ENCODE data around the gene ZSCAN31. TPM values are rescaled to one million over a fixed set of nuclear protein-coding genes. Genes with fewer than 3 reads are reported as not detected.
"Not testable (repeated sequence)": the region's sequence is repeated elsewhere in the genome, so short reads cannot be mapped to it uniquely, and the experiment has no call there.

The ZSCAN31 gene
- total and polyA plus RNA-seq, 7 donors: 3.6 to 41.7 (median 22.8) TPM

DNA sequence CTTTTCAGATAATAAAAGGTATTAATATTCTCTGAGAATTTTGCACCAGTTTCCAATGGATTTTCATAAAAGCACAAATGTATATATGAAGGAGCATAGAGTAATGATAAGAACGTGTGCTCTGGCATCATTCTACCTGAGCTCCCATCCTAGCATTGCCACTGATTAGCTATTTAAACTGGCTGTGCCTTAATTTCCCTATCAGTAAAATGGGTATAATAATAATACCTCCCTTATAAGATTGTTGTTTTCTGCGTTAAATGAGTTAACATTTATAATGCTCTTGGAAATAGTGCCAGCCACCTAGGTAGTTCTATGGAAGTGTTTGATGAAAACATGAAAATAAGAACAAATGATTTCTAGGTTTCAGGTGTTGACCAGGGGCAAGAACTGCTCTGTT lies 25.0 kb upstream of the ZSCAN31 start:
- no peak for DNase-seq
- H3K36me3 ChIP-seq: peaks cover 13 to 60% (median 36%) of the 10 kb centered on the region in 4 donors
- TF ChIP-seq POLR2A (IDR thresholded peaks at IDR 0.05) (no peak), EP300 (IDR thresholded peaks at IDR 0.05) (no peak), POLR2AphosphoS5 (IDR thresholded peaks at IDR 0.05) (no peak)
- TF ChIP-seq, protein P1, sequence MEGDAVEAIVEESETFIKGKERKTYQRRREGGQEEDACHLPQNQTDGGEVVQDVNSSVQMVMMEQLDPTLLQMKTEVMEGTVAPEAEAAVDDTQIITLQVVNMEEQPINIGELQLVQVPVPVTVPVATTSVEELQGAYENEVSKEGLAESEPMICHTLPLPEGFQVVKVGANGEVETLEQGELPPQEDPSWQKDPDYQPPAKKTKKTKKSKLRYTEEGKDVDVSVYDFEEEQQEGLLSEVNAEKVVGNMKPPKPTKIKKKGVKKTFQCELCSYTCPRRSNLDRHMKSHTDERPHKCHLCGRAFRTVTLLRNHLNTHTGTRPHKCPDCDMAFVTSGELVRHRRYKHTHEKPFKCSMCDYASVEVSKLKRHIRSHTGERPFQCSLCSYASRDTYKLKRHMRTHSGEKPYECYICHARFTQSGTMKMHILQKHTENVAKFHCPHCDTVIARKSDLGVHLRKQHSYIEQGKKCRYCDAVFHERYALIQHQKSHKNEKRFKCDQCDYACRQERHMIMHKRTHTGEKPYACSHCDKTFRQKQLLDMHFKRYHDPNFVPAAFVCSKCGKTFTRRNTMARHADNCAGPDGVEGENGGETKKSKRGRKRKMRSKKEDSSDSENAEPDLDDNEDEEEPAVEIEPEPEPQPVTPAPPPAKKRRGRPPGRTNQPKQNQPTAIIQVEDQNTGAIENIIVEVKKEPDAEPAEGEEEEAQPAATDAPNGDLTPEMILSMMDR (IDR thresholded peaks at IDR 0.05): no peak
- no peaks in the 10 kb centered on the region for H3K27me3 ChIP-seq
- no peak overlapping the region for H3K27ac ChIP-seq
- peaks cover 0 to 15% (median 11%) of the 10 kb centered on the region in 4 donors for H3K4me1 ChIP-seq
- H3K9me3 ChIP-seq: no peaks in the 10 kb centered on the region
- no peak overlapping the region for H3K4me3 ChIP-seq
- intact Hi-C loops (cut with DNase I): no loop called here
- 92 to 93% methylated on average over 2 of the region's 2 CpGs for WGBS, 2 donors

DNA sequence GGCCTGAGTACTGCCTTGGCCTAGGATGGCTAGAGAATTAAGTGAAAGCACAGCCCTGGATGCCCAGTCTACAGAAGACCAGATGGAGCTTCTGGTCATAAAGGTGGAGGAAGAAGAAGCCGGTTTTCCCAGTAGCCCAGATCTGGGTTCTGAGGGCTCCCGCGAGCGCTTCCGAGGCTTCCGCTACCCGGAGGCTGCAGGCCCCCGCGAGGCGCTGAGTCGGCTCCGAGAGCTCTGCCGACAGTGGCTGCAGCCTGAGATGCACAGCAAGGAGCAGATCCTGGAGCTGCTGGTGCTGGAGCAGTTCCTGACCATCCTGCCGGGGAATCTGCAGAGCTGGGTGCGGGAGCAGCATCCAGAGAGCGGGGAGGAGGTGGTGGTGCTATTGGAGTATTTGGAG lies 23.6 kb upstream of the ZSCAN31 start:
- H3K4me1 ChIP-seq: peaks cover 0 to 26% (median 21%) of the 10 kb centered on the region in 4 donors
- not testable (repeated sequence) for H3K27me3 ChIP-seq, H3K9me3 ChIP-seq, DNase-seq, H3K27ac ChIP-seq, H3K4me3 ChIP-seq
- H3K36me3 ChIP-seq: peaks cover 5 to 46% (median 24%) of the 10 kb centered on the region in 4 donors
- intact Hi-C loops (cut with DNase I): loop anchor here (5.0 to 10.0 kb wide), 7 partner anchors 77 to 1172 kb away; partner anchors contain the start of genes PGBD1, ZNF165, ZNF184 and ZSCAN9
- WGBS, 2 donors: 96 to 97% methylated on average over 14 of the region's 16 CpGs

DNA sequence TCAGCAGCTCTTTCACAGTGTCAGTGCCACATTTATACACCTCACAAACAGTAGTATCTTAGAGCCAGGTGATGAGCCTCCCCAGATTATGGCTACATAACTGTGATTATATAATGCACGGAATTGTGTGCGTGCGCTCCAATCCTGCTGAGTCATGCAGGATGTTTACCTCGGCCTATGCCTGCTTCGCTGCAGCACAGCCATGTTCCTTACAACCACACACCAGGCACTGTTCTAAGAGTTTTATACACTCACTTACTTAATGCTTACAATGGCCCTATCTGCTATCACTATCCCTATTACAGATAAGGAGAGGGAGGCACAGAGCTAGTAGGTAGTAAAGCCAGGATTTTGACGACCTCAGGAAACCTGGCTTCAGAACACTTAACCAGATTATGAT lies 21.1 kb upstream of the ZSCAN31 start:
- Histone ChIP-seq H3K27ac (peak overlapping the region; percentile 84 to 94 (median 85)), H3K36me3 (peaks cover 0 to 20% (median 8%) of the 10 kb centered on the region in 4 donors), H3K27me3 (no peaks in the 10 kb centered on the region), H3K9me3 (no peaks in the 10 kb centered on the region), H3K4me1 (peaks cover 0 to 37% (median 26%) of the 10 kb centered on the region in 4 donors), H3K4me3 (no peak overlapping the region)
- WGBS, 2 donors: 79 to 83% methylated on average over 6 of the region's 6 CpGs
- no peak for DNase-seq
- intact Hi-C loops (cut with DNase I): loop anchor here (2.0 to 10.0 kb wide), 8 partner anchors 75 to 1170 kb away; partner anchors contain the start of genes PGBD1, ZNF165, ZNF184 and ZSCAN9
- TF ChIP-seq, protein P1 (IDR thresholded peaks at IDR 0.05): no peak
- TF ChIP-seq POLR2AphosphoS5 (IDR thresholded peaks at IDR 0.05): no peak

DNA sequence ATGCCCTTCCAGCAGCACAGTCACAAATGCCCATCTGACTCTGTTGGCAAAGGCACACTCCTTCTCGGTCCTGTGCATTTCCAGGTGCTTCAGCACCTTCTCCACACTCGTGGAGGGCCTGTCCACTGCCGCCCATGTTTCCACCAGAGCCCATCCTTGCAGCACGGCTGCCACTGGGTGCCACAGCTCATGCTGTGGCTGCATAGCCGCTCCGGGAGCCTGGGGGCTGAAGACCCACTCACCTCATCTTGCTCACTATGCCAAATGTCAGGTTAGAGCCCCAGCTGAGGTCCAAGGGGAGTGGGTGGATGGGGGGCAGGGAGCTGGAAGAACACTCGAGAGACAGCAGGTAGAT lies 20.7 kb upstream of the ZSCAN31 start:
- H3K27me3 ChIP-seq: no peaks in the 10 kb centered on the region
- peak overlapping the region; percentile 84 to 94 (median 85) for H3K27ac ChIP-seq
- no peaks in the 10 kb centered on the region for H3K9me3 ChIP-seq
- H3K4me1 ChIP-seq: peaks cover 0 to 38% (median 27%) of the 10 kb centered on the region in 4 donors
- no peak for DNase-seq
- intact Hi-C loops (cut with DNase I): loop anchor here (1.0 to 10.0 kb wide), 9 partner anchors 74 to 1169 kb away; partner anchors contain the start of genes PGBD1, ZNF165, ZNF184 and ZSCAN9
- 74 to 80% methylated on average over 7 of the region's 7 CpGs for WGBS, 2 donors
- peak overlapping the region in 2 of 4 donors; percentile 62 to 66 for H3K4me3 ChIP-seq
- no peak for TF ChIP-seq POLR2A (IDR thresholded peaks at IDR 0.05)
- TF ChIP-seq, protein P1 (IDR thresholded peaks at IDR 0.05): no peak
- no peak for TF ChIP-seq POLR2AphosphoS5 (IDR thresholded peaks at IDR 0.05)
- TF ChIP-seq EP300 (IDR thresholded peaks at IDR 0.05): no peak
- H3K36me3 ChIP-seq: peaks cover 0 to 17% (median 8%) of the 10 kb centered on the region in 4 donors

DNA sequence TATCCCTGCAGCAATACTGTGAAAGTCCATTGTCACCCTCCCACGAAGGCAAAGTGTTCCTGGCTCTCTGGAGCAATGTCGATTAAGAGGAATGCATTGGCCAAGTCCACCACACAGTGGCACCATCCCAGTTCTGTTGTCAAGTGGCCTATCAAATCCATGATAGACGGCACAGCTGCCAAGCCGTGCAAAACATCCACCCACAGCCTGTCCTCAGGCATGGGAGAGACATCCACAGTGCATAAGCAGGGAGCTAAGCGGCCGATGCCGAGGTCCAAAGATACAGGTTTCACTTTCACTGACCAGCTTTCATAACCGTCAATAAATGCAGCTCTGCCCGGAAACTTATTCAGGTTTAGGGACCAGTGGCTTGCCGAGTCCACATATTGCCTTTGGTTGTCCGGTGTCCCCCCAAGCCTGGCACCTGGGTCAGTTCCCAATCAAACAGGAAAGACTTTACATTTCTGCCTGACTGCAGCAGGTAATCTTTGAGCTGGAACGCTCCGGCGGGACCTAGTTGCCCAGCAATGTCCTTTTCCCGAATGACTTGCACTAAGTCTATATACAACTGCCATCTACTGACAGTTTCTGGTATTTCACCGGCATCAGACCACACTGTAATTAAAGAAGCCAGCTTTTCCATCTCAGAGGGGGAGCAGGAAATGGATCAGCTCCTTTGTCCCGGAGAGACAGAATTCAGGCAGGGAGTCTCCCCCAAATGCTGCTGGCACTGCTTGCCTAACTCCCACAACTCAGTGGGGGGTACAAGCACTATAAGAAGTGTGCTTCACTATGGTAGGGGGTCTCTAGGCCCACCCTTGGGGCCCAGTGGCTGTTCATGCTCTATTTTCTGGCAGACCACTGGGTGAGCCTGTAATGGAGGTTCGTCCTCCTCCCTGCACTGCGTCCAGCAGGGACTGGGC lies 20.1 kb upstream of the ZSCAN31 start:
- Histone ChIP-seq H3K36me3 (peaks cover 0 to 13% (median 5%) of the 10 kb centered on the region in 4 donors), H3K27ac (peak overlapping the region; percentile 84 to 94 (median 85)), H3K27me3 (no peaks in the 10 kb centered on the region), H3K4me3 (peak overlapping the region; percentile 49 to 66 (median 58)), H3K4me1 (peaks cover 0 to 44% (median 33%) of the 10 kb centered on the region in 4 donors), H3K9me3 (no peaks in the 10 kb centered on the region)
- intact Hi-C loops (cut with DNase I): loop anchor here (1.0 to 10.0 kb wide), 10 partner anchors 19 to 1169 kb away; partner anchors contain the start of genes PGBD1, ZNF165, ZNF184 and ZSCAN31
- TF ChIP-seq POLR2A (IDR thresholded peaks at IDR 0.05) (no peak), POLR2AphosphoS5 (IDR thresholded peaks at IDR 0.05) (peak in 3 of 4 donors; percentile 58 to 66 (median 64))
- TF ChIP-seq, protein P1 (IDR thresholded peaks at IDR 0.05): peak; percentile 84 to 95 (median 86)
- WGBS, 2 donors: 3 to 5% methylated on average over 19 of the region's 19 CpGs
- DNase-seq: peak; percentile 88
